Inflammatory macrophage treated with lipopolysaccharide for 1 hour (primary cell): ENCODE measurements around the gene RER1.
"Not testable (repeated sequence)": the region's sequence is repeated elsewhere in the genome, so short reads cannot be mapped to it uniquely, and the experiment has no call there.

Experiments
- DNase-seq, 2 donors: peaks; one replicate each; pipeline ENCODE4 v3.0.0-alpha.2; 2020 to 2022

RER1 gene

GRCh38 chr1:2430592-2430973 is 38.9 kb downstream of the RER1 start:
- no peak for DNase-seq

DNA sequence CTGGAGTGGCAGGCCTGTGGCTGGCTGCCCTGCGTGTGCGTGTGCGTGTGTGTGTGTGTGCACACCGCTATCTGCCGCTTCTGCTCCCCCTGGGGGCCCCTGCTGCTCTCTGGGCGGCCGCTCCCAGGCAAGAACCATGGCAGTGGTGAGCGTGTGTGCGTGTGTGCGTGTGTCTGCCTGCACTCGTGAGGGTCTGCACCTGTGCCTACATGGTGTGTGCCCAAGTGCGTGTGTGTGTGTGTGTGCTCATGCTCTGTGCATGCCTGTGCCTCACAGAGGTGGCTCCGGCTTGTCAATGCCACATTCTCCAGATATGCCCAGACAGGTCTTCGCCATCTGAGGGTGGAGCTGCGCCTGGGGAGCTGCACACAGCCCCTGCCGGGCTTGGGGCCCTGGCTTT is 39.5 kb downstream of the RER1 start:
- no peak for DNase-seq

DNA sequence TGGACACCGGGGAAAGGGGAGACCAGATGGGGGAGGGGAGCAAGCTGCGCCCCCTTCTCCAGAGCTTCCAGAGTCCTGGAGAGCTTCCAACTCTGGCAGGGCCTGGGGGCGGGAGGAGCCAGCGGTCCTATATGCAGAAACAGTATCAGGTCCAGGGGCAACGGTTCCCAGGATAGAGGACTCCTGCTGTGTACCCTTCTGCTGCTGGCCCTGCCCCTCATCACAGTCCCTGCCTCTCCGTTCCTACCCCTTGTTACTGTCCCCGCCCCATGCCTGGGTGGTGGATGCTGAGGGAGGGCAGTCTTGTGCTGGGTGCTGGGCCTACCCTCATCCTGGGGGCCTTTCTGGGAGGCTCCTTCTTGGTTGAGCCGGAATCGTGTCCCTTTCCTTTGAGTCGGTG is 39.9 kb downstream of the RER1 start:
- no peak for DNase-seq

- no peak for DNase-seq
These were observed 40.8 kb downstream of the RER1 start for GRCh38 chr1:2432441-2432844.

GRCh38 chr1:2433196-2433595 is 41.6 kb downstream of the RER1 start:
- no peak for DNase-seq

GRCh38 chr1:2433936-2434655 is 42.5 kb downstream of the RER1 start:
- DNase-seq = no peak

DNA sequence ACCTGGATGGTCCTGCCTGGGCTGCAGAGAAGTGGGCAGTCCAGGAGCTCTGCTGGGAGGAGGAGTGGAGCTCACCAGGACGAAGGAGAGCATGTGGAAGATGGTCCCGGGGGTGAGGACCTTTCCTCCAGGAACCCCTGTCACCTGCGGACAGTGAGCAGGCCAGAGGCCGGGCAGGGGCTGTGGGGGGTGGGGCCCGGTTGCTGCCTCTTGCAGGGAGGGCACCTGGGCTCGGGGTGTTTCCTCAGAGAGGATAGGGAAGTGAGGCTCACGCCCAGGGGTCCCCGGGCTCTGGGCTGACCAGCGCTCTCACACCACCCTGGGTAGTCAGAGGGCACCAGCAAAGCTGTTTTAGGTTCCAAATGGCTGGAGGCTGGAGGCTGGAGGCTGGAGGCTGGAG is 43.5 kb downstream of the RER1 start:
- no peak for DNase-seq

GRCh38 chr1:2435746-2436355 is 44.2 kb downstream of the RER1 start:
- no peak for DNase-seq

DNA sequence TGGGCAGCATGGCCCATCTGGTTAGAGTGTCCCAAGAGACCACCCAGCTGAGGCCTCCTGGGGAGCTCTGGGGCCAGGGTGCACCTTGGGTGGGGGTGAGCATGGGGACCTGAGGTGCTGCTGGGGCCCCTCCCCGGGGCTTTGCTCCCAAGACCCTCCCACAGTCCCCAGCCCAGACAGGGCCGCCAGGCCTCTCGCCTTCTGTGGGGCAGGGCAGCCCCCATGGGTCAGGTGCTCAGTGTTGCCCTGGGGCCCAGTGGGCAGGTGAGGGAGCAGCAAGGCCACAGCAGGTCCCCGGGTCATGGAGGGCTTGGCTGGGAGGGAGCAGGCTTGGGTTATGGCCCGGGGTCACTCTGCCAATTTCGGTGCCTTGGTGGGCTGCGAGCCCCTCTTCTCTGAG is 45.2 kb downstream of the RER1 start:
- no peak for DNase-seq

DNA sequence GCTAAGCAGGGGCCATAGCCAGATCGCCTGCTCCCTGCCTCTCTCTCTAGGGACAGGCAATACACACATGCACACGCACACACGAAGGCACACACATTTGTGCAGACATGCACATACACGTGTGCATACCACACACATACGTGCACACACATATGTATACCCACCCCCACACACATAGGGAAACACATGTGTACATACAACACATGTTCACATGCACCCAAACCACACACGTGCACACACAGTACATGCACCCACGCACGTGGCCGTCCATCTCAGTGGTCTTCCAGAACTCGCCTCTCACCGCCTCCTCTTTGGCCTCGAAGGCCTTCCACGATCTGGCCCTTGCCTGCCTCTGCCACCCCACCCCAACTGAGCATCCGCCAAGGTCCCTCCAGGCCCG is 46.0 kb downstream of the RER1 start:
- DNase-seq = no peak

DNA sequence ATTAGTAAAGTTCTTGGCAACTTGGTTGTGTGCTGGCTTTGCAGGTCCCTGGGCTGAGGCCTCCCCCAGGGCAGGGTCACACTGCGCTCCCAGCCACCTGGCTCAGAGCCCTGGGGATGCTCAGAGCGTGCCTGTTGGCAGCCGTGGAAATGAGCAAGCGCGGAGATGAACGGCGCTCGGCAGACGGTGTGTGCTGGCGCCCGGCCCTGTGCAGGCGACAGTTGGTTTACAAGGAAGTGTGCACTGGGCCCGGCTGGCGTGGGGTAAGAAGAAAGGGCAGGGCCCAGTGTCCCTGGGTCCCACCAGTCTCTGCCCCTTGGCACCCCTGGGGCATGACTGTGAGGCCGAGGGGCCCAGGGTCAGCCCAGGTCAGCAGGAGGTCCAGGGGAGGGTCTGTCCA is 46.4 kb downstream of the RER1 start:
- no peak for DNase-seq

DNA sequence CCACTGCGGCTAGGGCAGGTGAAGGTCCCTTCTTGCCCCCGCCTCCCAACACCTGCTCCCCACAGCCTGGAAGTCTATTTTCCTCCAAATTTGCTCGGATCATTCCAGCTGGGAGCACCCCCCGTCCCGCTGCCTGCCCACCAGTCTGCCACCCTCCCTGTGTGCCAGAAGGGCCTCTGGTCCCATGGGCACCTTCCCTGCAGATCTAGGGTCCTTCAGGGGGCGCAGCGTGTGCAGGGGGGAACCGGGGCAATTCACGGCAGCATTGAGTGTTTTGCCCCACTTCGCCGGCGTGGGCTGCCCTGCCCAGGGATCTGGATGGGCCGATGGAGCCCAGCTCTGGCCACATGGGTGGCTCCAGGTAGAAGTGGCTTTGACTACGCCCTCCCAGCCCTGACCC is 47.0 kb downstream of the RER1 start:
- DNase-seq = no peak

GRCh38 chr1:2439369-2439768 is 47.7 kb downstream of the RER1 start:
- no peak for DNase-seq

DNA sequence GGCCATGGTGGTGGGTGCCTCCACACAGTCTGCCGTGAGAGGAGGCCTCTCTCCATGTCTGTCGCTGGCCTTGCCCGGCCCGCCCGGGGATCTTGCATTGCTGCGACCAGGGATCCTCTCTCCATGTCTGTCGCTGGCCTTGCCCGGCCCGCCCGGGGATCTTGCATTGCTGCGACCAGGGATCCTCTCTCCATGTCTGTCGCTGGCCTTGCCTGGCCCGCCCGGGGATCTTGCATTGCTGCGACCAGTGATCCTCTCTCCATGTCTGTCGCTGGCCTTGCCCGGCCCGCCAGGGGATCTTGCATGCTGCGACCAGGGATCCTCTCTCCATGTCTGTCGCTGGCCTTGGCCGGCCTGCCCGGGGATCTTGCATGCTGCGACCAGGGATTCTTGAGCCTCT is 48.7 kb downstream of the RER1 start:
- not testable (repeated sequence) for DNase-seq

DNA sequence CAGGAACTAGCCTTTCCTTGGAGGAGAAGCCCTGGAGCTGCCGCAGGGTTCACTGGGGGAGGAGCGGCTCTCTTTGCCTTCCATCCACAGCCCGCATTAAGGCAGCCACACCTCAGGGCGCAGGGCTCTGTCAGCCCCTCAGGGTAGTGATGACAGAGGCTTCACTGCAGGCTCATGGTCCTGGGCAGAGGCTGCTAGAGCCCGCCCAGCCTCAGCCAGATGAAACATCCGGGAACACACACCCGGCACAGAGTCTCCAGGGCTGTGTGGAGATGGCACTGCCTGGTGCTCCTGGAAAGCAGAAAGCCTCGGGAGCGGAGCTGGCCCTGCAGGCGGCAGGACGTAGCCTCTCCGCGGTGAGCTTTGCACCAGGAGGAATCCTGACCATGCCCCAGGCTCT is 50.1 kb downstream of the RER1 start:
- no peak for DNase-seq

- no peak for DNase-seq
These were observed 51.0 kb downstream of the RER1 start for GRCh38 chr1:2442661-2443060.

GRCh38 chr1:2443277-2444137 is 51.9 kb downstream of the RER1 start:
- no peak for DNase-seq

GRCh38 chr1:2444138-2444591 is 52.5 kb downstream of the RER1 start:
- no peak for DNase-seq

GRCh38 chr1:2445162-2445822 is 53.7 kb downstream of the RER1 start:
- no peak for DNase-seq

DNA sequence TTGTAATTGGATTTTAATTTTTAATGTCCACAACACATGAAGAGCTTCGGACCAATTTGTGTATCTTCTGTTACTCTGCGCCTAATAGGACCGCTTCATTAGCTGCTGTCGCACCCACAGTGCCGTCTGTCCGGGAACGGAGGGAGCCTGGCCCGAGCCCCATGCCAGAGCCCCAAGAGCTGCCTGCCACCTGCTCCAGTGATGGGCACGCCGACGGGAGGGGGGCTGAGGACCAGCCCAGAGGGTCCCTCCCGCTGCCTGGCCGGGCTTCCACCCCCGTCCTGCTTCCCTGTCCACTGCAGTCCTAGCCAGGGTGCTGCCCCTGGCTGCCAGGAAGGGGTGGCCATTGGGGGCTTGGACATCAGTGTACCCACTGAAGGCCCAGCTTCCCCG is 54.2 kb downstream of the RER1 start:
- DNase-seq = no peak

DNA sequence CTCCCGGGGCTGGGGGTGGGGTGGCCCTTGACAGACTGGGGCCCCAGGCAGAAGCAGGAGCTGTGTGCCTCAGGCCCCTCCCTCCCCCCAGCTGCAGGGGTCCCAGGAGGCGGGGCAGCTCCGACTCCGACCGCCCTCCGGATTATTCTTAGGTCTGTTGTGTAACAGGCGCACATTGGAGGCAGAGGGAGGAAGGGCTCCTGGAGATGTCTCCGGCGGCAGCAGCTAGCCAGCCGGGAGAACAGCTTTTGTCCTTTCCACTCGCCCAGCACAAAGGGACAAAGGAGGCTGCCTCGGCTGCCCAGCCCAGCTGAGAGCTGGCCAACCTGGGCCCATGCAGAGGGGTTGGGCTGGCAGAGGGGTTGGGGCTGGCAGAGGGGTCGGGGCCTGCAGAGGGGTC is 54.8 kb downstream of the RER1 start:
- no peak for DNase-seq

- DNase-seq = no peak
These were observed 55.2 kb downstream of the RER1 start for GRCh38 chr1:2446861-2447260.
